HepG2 (cell line): ENCODE measurements around the gene CCNO. TPM values are rescaled to one million over a fixed set of nuclear protein-coding genes. Genes with fewer than 3 reads are reported as not detected.

Experiments
- NFKBIZ ChIP-seq: IDR thresholded peaks from 2 replicates; pipeline ENCODE4 v1.6.1; 2018; ENCODE audit warnings: missing genetic modification reagents, missing compliant biosample characterization
- PRMT3 ChIP-seq: sonication (generic); formaldehyde crosslinking; IDR thresholded peaks from 2 replicates; pipeline ENCODE4 v1.8.1; 2022; ENCODE audit warnings: low read depth, mild to moderate bottlenecking, moderate library complexity, missing genetic modification reagents, borderline replicate concordance
- SALL2 ChIP-seq: sonication (generic); formaldehyde crosslinking; IDR thresholded peaks from 2 replicates; pipeline ENCODE4 v1.8.1; 2023; ENCODE audit warnings: mild to moderate bottlenecking, missing genetic modification reagents, inconsistent platforms
- TERF1 ChIP-seq: sonication (generic); formaldehyde crosslinking; IDR thresholded peaks from 2 replicates; pipeline ENCODE4 v1.8.0; 2022; ENCODE audit warnings: mild to moderate bottlenecking, missing genetic modification reagents, moderate library complexity
- ZMAT3 ChIP-seq: sonication (generic); formaldehyde crosslinking; conservative IDR thresholded peaks from 2 replicates; pipeline ENCODE4 v1.7.0; 2021; ENCODE audit warnings: missing genetic modification reagents
- ZNF20 ChIP-seq: sonication (generic); formaldehyde crosslinking; IDR thresholded peaks from 2 replicates; pipeline ENCODE4 v1.4.0; 2020; ENCODE audit warnings: mild to moderate bottlenecking, moderate library complexity, missing genetic modification reagents
- ZNF33B ChIP-seq: sonication (generic); formaldehyde crosslinking; IDR thresholded peaks from 2 replicates; pipeline ENCODE4 v1.5.1; 2020; ENCODE audit warnings: mild to moderate bottlenecking, missing genetic modification reagents
- polyA plus RNA-seq, 8 experiments: library from polyadenylated mRNA; depleted of rRNA in 3 of 8; stranded (reverse) in 7 of 8; unstranded in 1 of 8; fragments of >200 nt; fragmentation: Illumina TruSeq in 4 of 8; extraction: Trizol in 4 of 8; gene quantifications; 2 replicates each; pipeline versions ENCODE4 v1.2.1 to v1.2.3, GENCODE V29; 2011 to 2016; ENCODE audit warnings: low read depth in 4 of 8, missing spikeins in 1 of 8, mixed read lengths in 1 of 8; ENCODE audit not compliant: insufficient read depth in 1 of 8
- total RNA-seq, 5 experiments: library from RNA; depleted of rRNA; stranded (reverse); fragments of >200 nt; fragmentation: Illumina TruSeq; extraction: Trizol; gene quantifications; 2 replicates each; pipeline ENCODE4 v1.2.3, GENCODE V29; 2016; ENCODE audit warnings: low read depth in 1 of 5
- TF ChIP-seq, protein P1 (sequence below): sonication (generic); formaldehyde crosslinking; IDR thresholded peaks from 2 replicates; pipeline ENCODE4 v1.8.0; 2022; ENCODE audit warnings: mild to moderate bottlenecking, missing genetic modification reagents
- TF ChIP-seq, protein P2 (sequence below): sonication (generic); formaldehyde crosslinking; IDR thresholded peaks from 2 replicates; pipeline ENCODE4 v1.4.0; 2020; ENCODE audit warnings: mild to moderate bottlenecking, missing genetic modification reagents

The CCNO gene
- total and polyA plus RNA-seq, 2 of the 13 experiments (the other 11 are each of a cell fraction or from before 2014, with no cell fraction given): 0.07 TPM; not detected in 1

GRCh38 chr5:55226027-55226933 is 7.1 kb downstream of the CCNO start (continued):
- TF ChIP-seq, protein P1, sequence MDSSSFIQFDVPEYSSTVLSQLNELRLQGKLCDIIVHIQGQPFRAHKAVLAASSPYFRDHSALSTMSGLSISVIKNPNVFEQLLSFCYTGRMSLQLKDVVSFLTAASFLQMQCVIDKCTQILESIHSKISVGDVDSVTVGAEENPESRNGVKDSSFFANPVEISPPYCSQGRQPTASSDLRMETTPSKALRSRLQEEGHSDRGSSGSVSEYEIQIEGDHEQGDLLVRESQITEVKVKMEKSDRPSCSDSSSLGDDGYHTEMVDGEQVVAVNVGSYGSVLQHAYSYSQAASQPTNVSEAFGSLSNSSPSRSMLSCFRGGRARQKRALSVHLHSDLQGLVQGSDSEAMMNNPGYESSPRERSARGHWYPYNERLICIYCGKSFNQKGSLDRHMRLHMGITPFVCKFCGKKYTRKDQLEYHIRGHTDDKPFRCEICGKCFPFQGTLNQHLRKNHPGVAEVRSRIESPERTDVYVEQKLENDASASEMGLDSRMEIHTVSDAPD: no peak
- TF ChIP-seq TERF1 (CRISPR knock-in tag): no peak
- TF ChIP-seq ZNF20: no peak
- no peak for TF ChIP-seq NFKBIZ
- TF ChIP-seq PRMT3: no peak
- TF ChIP-seq SALL2: no peak
- 0 out of 2 replicates have a peak, but pooled peaks have one; percentile 84 for TF ChIP-seq ZMAT3
- TF ChIP-seq, protein P2, sequence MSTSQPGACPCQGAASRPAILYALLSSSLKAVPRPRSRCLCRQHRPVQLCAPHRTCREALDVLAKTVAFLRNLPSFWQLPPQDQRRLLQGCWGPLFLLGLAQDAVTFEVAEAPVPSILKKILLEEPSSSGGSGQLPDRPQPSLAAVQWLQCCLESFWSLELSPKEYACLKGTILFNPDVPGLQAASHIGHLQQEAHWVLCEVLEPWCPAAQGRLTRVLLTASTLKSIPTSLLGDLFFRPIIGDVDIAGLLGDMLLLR (CRISPR knock-in tag): 0 out of 2 replicates have a peak, but pooled peaks have one; percentile 16
- TF ChIP-seq ZNF33B (CRISPR knock-in tag): 0 out of 2 replicates have a peak, but pooled peaks have one; percentile 27
- TF ChIP-seq, all 625 proteins: peak for 71
